Tibial nerve (tissue), 4 donors: ENCODE data around the gene THPO. TPM values are rescaled to one million over a fixed set of nuclear protein-coding genes. Genes with fewer than 3 reads are reported as not detected.

Source experiments
- DNase-seq, 2 donors: peaks; one replicate each; pipeline ENCODE4 v3.0.0-alpha.2; 2019; ENCODE audit warnings: low spot score in 2 of 2
- H3K27ac ChIP-seq, 4 donors: fragments of 200-600 bp; sonication (generic) in 3 of 4; one replicate each; pipeline ENCODE4 v1.5.1; 2017 to 2019; ENCODE audit warnings: mild to moderate bottlenecking in 1 of 4
- H3K27me3 ChIP-seq, 2 donors: fragments of 200-600 bp; sonication (generic) in 1 of 2; one replicate each; pipeline versions ENCODE4 v1.5.1 to v1.6.0; 2017 to 2019
- H3K36me3 ChIP-seq, 3 donors: fragments of 200-600 bp; sonication (generic); one replicate each; pipeline ENCODE4 v1.5.1; 2018 to 2019
- H3K4me1 ChIP-seq, 4 donors: fragments of 200-600 bp; sonication (generic) in 3 of 4; one replicate each; pipeline ENCODE4 v1.5.1; 2017 to 2019
- H3K4me3 ChIP-seq, 4 donors: fragments of 200-600 bp; sonication (generic) in 3 of 4; one replicate each; pipeline ENCODE4 v1.5.1; 2017 to 2019; ENCODE audit warnings: mild to moderate bottlenecking in 1 of 4, moderate library complexity in 1 of 4
- H3K9me3 ChIP-seq, 4 donors: fragments of 200-600 bp; sonication (generic) in 3 of 4; one replicate each; pipeline ENCODE4 v1.5.1; 2017 to 2019
- CTCF ChIP-seq, 5 experiments: fragments of 200-600 bp in 3 of 5; fragments of 450-650 bp in 2 of 5; sonication (generic) in 3 of 5; IDR thresholded peaks; one replicate each; pipeline ENCODE4 v1.5.1; 2016 to 2019; ENCODE audit warnings: antibody characterized with exemption in 5 of 5, mild to moderate bottlenecking in 3 of 5, moderate library complexity in 2 of 5
- EP300 ChIP-seq, 2 donors: sonication (generic); formaldehyde crosslinking; IDR thresholded peaks; one replicate each; pipeline ENCODE4 v1.6.1; 2017; ENCODE audit warnings: antibody characterized with exemption in 2 of 2, mild to moderate bottlenecking in 1 of 2
- POLR2A ChIP-seq, 2 donors: fragments of 450-650 bp; IDR thresholded peaks; one replicate each; pipeline ENCODE4 v1.6.1; 2017; ENCODE audit warnings: antibody characterized with exemption in 2 of 2, mild to moderate bottlenecking in 2 of 2, moderate library complexity in 2 of 2
- WGBS, 2 donors: methylation state at CpG; one replicate each; pipeline ENCODE4 v1.1.5; 2018; 5-methylcytosine and 5-hydroxymethylcytosine counted together
- total RNA-seq, 4 donors: library from RNA; depleted of rRNA; stranded (reverse); fragments of >200 nt; gene quantifications; one replicate each; pipeline ENCODE4 v1.1.0, GENCODE V29; 2016

The THPO gene
- total RNA-seq, 4 donors from 2014 or later = 0.20 to 0.84 (median 0.44) TPM; not detected in 1

- DNase-seq = no peak
- Histone ChIP-seq H3K9me3 (no peaks in the 10 kb centered on the region), H3K27ac (peak overlapping the region in 2 of 4 donors; percentile 17 to 87), H3K4me3 (peak overlapping the region; percentile 10 to 62 (median 44)), H3K4me1 (peaks cover 0 to 40% (median 8%) of the 10 kb centered on the region in 4 donors), H3K27me3 (peaks cover 0 to 17% of the 10 kb centered on the region in 2 donors), H3K36me3 (peaks cover 0 to 11% (median 0%) of the 10 kb centered on the region in 3 donors)
- TF ChIP-seq EP300 (IDR thresholded peaks at IDR 0.05) (no peak), POLR2A (IDR thresholded peaks at IDR 0.05) (no peak), CTCF (IDR thresholded peaks at IDR 0.05) (no peak)
- WGBS, 2 donors = 5 to 7% methylated on average over 21 to 35 of the region's 42 CpGs
Measured at GRCh38 chr3:184380627-184381260, 2.7 kb upstream of the THPO start.

- Histone ChIP-seq H3K27me3 (peaks cover 0 to 17% of the 10 kb centered on the region in 2 donors), H3K4me1 (peaks cover 0 to 40% (median 8%) of the 10 kb centered on the region in 4 donors), H3K9me3 (no peaks in the 10 kb centered on the region), H3K36me3 (peaks cover 0 to 9% (median 0%) of the 10 kb centered on the region in 3 donors), H3K27ac (peak overlapping the region in 1 of 4 donors; percentile 87), H3K4me3 (peak overlapping the region; percentile 10 to 62 (median 44))
- 0% methylated on average over 1 of the region's 62 CpGs; no CpG with 5 or more reads in 1 of the 2 donors for WGBS, 2 donors
- TF ChIP-seq CTCF (IDR thresholded peaks at IDR 0.05) = no peak
- peak in 1 of 2 donors; percentile 32 for TF ChIP-seq POLR2A (IDR thresholded peaks at IDR 0.05)
- DNase-seq = peak in 1 of 2 donors; percentile 41
Measured at GRCh38 chr3:184380185-184380626, 2.2 kb upstream of the THPO start.

GRCh38 chr3:184379358-184380184 lies 1.6 kb upstream of the THPO start, which contains the start of gene CHRD:
CHRD (plus strand) TSS chr3:184380054; CDS start chr3:184380319, 265 bp downstream.
- no peak for TF ChIP-seq EP300 (IDR thresholded peaks at IDR 0.05)
- TF ChIP-seq CTCF (IDR thresholded peaks at IDR 0.05) = no peak
- TF ChIP-seq POLR2A (IDR thresholded peaks at IDR 0.05) = no peak
- Histone ChIP-seq H3K27me3 (peaks cover 0 to 17% of the 10 kb centered on the region in 2 donors), H3K4me3 (peak within 1 kb of the TSS; percentile 10 to 62 (median 44)), H3K27ac (peak within 1 kb of the TSS; percentile 72 to 87 (median 77)), H3K36me3 (peaks cover 0 to 9% (median 0%) of the 10 kb centered on the region in 3 donors), H3K9me3 (no peaks in the 10 kb centered on the region), H3K4me1 (peaks cover 0 to 40% (median 8%) of the 10 kb centered on the region in 4 donors)
- DNase-seq = no peak
- 10 to 20% methylated on average over 28 to 40 of the region's 71 CpGs for WGBS, 2 donors

GRCh38 chr3:184378651-184379357 lies 797 bp upstream of the THPO start:
- Histone ChIP-seq H3K4me3 (peak overlapping the region in 2 of 4 donors; percentile 45 to 62), H3K27ac (peak overlapping the region; percentile 72 to 87 (median 77)), H3K4me1 (peaks cover 0 to 40% (median 8%) of the 10 kb centered on the region in 4 donors), H3K36me3 (peaks cover 0 to 9% (median 0%) of the 10 kb centered on the region in 3 donors), H3K27me3 (peaks cover 0 to 17% of the 10 kb centered on the region in 2 donors), H3K9me3 (no peaks in the 10 kb centered on the region)
- WGBS, 2 donors = 77 to 78% methylated on average over 10 of the region's 10 CpGs
- TF ChIP-seq POLR2A (IDR thresholded peaks at IDR 0.05) (no peak), CTCF (IDR thresholded peaks at IDR 0.05) (no peak), EP300 (IDR thresholded peaks at IDR 0.05) (no peak)
- no peak for DNase-seq
